Esophagus muscularis mucosa (tissue), 4 donors: Measurements from ENCODE around the gene ANKRD34A. TPM values are rescaled to one million over a fixed set of nuclear protein-coding genes. Genes with fewer than 3 reads are reported as not detected.

Experiments used
- DNase-seq: peaks from one replicate; pipeline ENCODE4 v3.0.0-alpha.2; 2017; ENCODE audit errors: extremely low spot score
- H3K27ac ChIP-seq, 4 donors: fragments of 200-600 bp; sonication (generic); replicated peaks in 1 of 4; 1 replicate in 3 of 4; 2 replicates in 1 of 4; pipeline ENCODE4 v1.5.1; 2016 to 2019; ENCODE audit warnings: mild to moderate bottlenecking in 1 of 4
- H3K27me3 ChIP-seq, 4 donors: fragments of 200-600 bp; sonication (generic); one replicate each; pipeline versions ENCODE4 v1.5.1 to v1.6.0; 2016 to 2019
- H3K36me3 ChIP-seq, 4 donors: fragments of 200-600 bp; sonication (generic); one replicate each; pipeline ENCODE4 v1.5.1; 2016 to 2019
- H3K4me1 ChIP-seq, 4 donors: fragments of 200-600 bp; sonication (generic); one replicate each; pipeline ENCODE4 v1.5.1; 2016 to 2019
- H3K4me3 ChIP-seq, 4 donors: fragments of 200-600 bp; sonication (generic); 1 replicate in 2 of 4; 2 replicates in 2 of 4; pipeline ENCODE4 v1.5.1; 2016 to 2019; ENCODE audit warnings: mild to moderate bottlenecking in 4 of 4, moderate library complexity in 1 of 4
- H3K9me3 ChIP-seq, 4 donors: fragments of 200-600 bp; sonication (generic); 1 replicate in 3 of 4; 2 replicates in 1 of 4; pipeline ENCODE4 v1.5.1; 2016 to 2019
- CTCF ChIP-seq, 3 experiments: fragments of 200-600 bp in 2 of 3; fragments of 450-650 bp in 1 of 3; sonication (generic) in 2 of 3; IDR thresholded peaks; one replicate each; pipeline ENCODE4 v1.5.1; 2017 to 2019; ENCODE audit warnings: antibody characterized with exemption in 3 of 3, mild to moderate bottlenecking in 2 of 3, moderate library complexity in 1 of 3
- EP300 ChIP-seq: sonication (generic); formaldehyde crosslinking; IDR thresholded peaks from one replicate; pipeline ENCODE4 v1.6.1; 2017; ENCODE audit warnings: antibody characterized with exemption
- POLR2A ChIP-seq: fragments of 450-650 bp; IDR thresholded peaks from one replicate; pipeline ENCODE4 v1.6.1; 2017; ENCODE audit warnings: antibody characterized with exemption, moderate library complexity, mild to moderate bottlenecking, low read depth
- POLR2AphosphoS5 ChIP-seq, 2 donors: sonication (generic); formaldehyde crosslinking; IDR thresholded peaks; one replicate each; pipeline ENCODE4 v1.6.1; 2017; ENCODE audit warnings: antibody characterized with exemption in 2 of 2
- WGBS: methylation state at CpG from one replicate; pipeline ENCODE4 v1.1.5; 2018; 5-methylcytosine and 5-hydroxymethylcytosine counted together
- intact Hi-C: fragments of 100-400 bp; cut with DNase I; formaldehyde crosslinking; loops from one replicate; pipeline ENCODE4 v1.15.1; 2023
- total RNA-seq, 4 donors: library from RNA; depleted of rRNA; stranded (reverse); fragments of >200 nt; gene quantifications; one replicate each; pipeline versions ENCODE4 v1.1.0 to v1.2.1, GENCODE V29; 2016

The ANKRD34A gene
- total RNA-seq, 4 donors from 2014 or later: 0.66 to 1.7 (median 1.3) TPM

- peak overlapping the region; percentile 89 to 96 (median 93) for H3K27ac ChIP-seq
- 53% methylated on average over 6 of the region's 6 CpGs for WGBS
- no peak for DNase-seq
- H3K9me3 ChIP-seq: no peaks in the 10 kb centered on the region
- intact Hi-C loops: loop anchor here (2.0 kb wide), 1 partner anchor 17 kb away; no protein-coding TSS in a partner anchor
- TF ChIP-seq CTCF (IDR thresholded peaks at IDR 0.05) (no peak), POLR2AphosphoS5 (IDR thresholded peaks at IDR 0.05) (peak in 1 of 2 donors; percentile 87), EP300 (no peak), POLR2A (no peak)
- H3K36me3 ChIP-seq: no peaks in the 10 kb centered on the region
- H3K27me3 ChIP-seq: no peaks in the 10 kb centered on the region
- H3K4me3 ChIP-seq: peak overlapping the region in 1 of 4 donors; percentile 6
- peaks cover 87 to 100% (median 97%) of the 10 kb centered on the region in 4 donors for H3K4me1 ChIP-seq
These were observed 17.8 kb upstream of the ANKRD34A start for GRCh38 chr1:145982010-145982723.

- TF ChIP-seq POLR2AphosphoS5 (IDR thresholded peaks at IDR 0.05) (peak in 1 of 2 donors; percentile 4), POLR2A (no peak), CTCF (IDR thresholded peaks at IDR 0.05) (no peak), EP300 (no peak)
- H3K4me1 ChIP-seq: peaks cover 77 to 87% (median 85%) of the 10 kb centered on the region in 4 donors
- intact Hi-C loops: no loop called here
- 91% methylated on average over 1 of the region's 1 CpG for WGBS
- H3K36me3 ChIP-seq: peaks cover 0 to 3% (median 0%) of the 10 kb centered on the region in 4 donors
- no peak for DNase-seq
- H3K4me3 ChIP-seq: peak overlapping the region in 2 of 4 donors; percentile 40 to 44
- H3K27ac ChIP-seq: peak overlapping the region; percentile 89 to 96 (median 93)
- H3K9me3 ChIP-seq: no peaks in the 10 kb centered on the region
- no peaks in the 10 kb centered on the region for H3K27me3 ChIP-seq
These were observed 16.2 kb upstream of the ANKRD34A start for GRCh38 chr1:145980457-145980994.

- Histone ChIP-seq H3K27ac (peak overlapping the region; percentile 89 to 96 (median 93)), H3K27me3 (no peaks in the 10 kb centered on the region), H3K4me3 (peak overlapping the region; percentile 1 to 44 (median 24)), H3K4me1 (peaks cover 71 to 80% (median 78%) of the 10 kb centered on the region in 4 donors), H3K36me3 (peaks cover 0 to 10% (median 3%) of the 10 kb centered on the region in 4 donors), H3K9me3 (no peaks in the 10 kb centered on the region)
- TF ChIP-seq POLR2AphosphoS5 (IDR thresholded peaks at IDR 0.05) (no peak), POLR2A (no peak), EP300 (no peak), CTCF (IDR thresholded peaks at IDR 0.05) (no peak)
- no peak for DNase-seq
- WGBS: 38% methylated on average over 7 of the region's 7 CpGs
- intact Hi-C loops: no loop called here
These were observed 15.5 kb upstream of the ANKRD34A start for GRCh38 chr1:145979746-145980456.

GRCh38 chr1:145978854-145979745 is 14.7 kb upstream of the ANKRD34A start:
- DNase-seq: peak; percentile 99
- 2% methylated on average over 9 of the region's 9 CpGs for WGBS
- Histone ChIP-seq H3K27me3 (no peaks in the 10 kb centered on the region), H3K9me3 (no peaks in the 10 kb centered on the region), H3K36me3 (peaks cover 0 to 12% (median 5%) of the 10 kb centered on the region in 4 donors), H3K4me1 (peaks cover 63 to 72% (median 70%) of the 10 kb centered on the region in 4 donors), H3K27ac (peak overlapping the region; percentile 89 to 96 (median 93)), H3K4me3 (peak overlapping the region; percentile 38 to 50 (median 41))
- intact Hi-C loops: no loop called here
- TF ChIP-seq POLR2AphosphoS5 (IDR thresholded peaks at IDR 0.05) (peak in 1 of 2 donors; percentile 96), EP300 (peak; percentile 77), POLR2A (peak; percentile 6), CTCF (IDR thresholded peaks at IDR 0.05) (peak; percentile 7 to 17 (median 12))
